Loucy (cell line): ENCODE results near the gene NF1.
"Not testable (repeated sequence)": the region's sequence is repeated elsewhere in the genome, so short reads cannot be mapped to it uniquely, and the experiment has no call there.

Source experiments
- H2AFZ ChIP-seq: fragments of 200-600 bp; sonication (generic); 2 replicates; pipeline ENCODE4 v1.6.0; 2016; ENCODE audit warnings: antibody characterized with exemption, mild to moderate bottlenecking, low read length, moderate library complexity
- H3F3A ChIP-seq: fragments of 200-600 bp; 2 replicates; pipeline ENCODE4 v1.6.0; 2016; ENCODE audit warnings: antibody characterized with exemption, low read depth, mild to moderate bottlenecking
- H3K27me3 ChIP-seq: fragments of 200-600 bp; sonication (generic); 2 replicates; pipeline ENCODE4 v1.6.1; 2014; ENCODE audit warnings: low read length, mild to moderate bottlenecking; ENCODE audit not compliant: insufficient read depth, poor library complexity, severe bottlenecking
- H3K36me3 ChIP-seq: fragments of 200-600 bp; sonication (generic); 2 replicates; pipeline ENCODE4 v1.6.1; 2016; ENCODE audit warnings: low read length; ENCODE audit not compliant: insufficient read depth
- H3K4me1 ChIP-seq: fragments of 200-600 bp; sonication (generic); 2 replicates; pipeline ENCODE4 v1.5.1; 2014; ENCODE audit warnings: low read length, mild to moderate bottlenecking; ENCODE audit not compliant: insufficient read depth, poor library complexity, severe bottlenecking
- H3K4me2 ChIP-seq: fragments of 200-600 bp; sonication (generic); 2 replicates; pipeline ENCODE4 v1.6.0; 2014; ENCODE audit warnings: antibody characterized with exemption, low read length, low read depth, mild to moderate bottlenecking; ENCODE audit not compliant: poor library complexity, severe bottlenecking
- H3K4me3 ChIP-seq: fragments of 200-600 bp; sonication (generic); 2 replicates; pipeline ENCODE4 v1.5.1; 2014; ENCODE audit warnings: low read length, mild to moderate bottlenecking, mixed read lengths; ENCODE audit not compliant: poor library complexity, severe bottlenecking
- H3K79me2 ChIP-seq: fragments of 200-600 bp; sonication (generic); 2 replicates; pipeline ENCODE4 v1.6.1; 2014; ENCODE audit warnings: low read length; ENCODE audit not compliant: insufficient read depth
- H3K9ac ChIP-seq: fragments of 200-600 bp; sonication (generic); 2 replicates; pipeline ENCODE4 v1.6.0; 2014; ENCODE audit warnings: mild to moderate bottlenecking, low read depth, low read length, moderate library complexity; ENCODE audit not compliant: poor library complexity, severe bottlenecking
- H3K9me2 ChIP-seq: fragments of 200-600 bp; sonication (generic); replicated peaks from 2 replicates; pipeline ENCODE4 v1.6.1; 2016; ENCODE audit warnings: low read depth, low read length, mixed read lengths
- H3K9me3 ChIP-seq: fragments of 200-600 bp; sonication (generic); 2 replicates; pipeline ENCODE4 v1.6.1; 2014; ENCODE audit warnings: mild to moderate bottlenecking, antibody characterized with exemption, low read length, low read depth; ENCODE audit not compliant: insufficient read depth
- H4K20me1 ChIP-seq: fragments of 200-600 bp; sonication (generic); 2 replicates; pipeline ENCODE4 v1.6.0; 2014; ENCODE audit warnings: antibody characterized with exemption, low read length, mild to moderate bottlenecking; ENCODE audit not compliant: insufficient read depth, poor library complexity, severe bottlenecking
- CTCF ChIP-seq: fragments of 200-600 bp; sonication (generic); conservative IDR thresholded peaks from 2 replicates; pipeline ENCODE4 v1.5.1; 2014; ENCODE audit warnings: mild to moderate bottlenecking, antibody characterized with exemption, low read length
- EZH2phosphoT487 ChIP-seq: fragments of 200-600 bp; IDR thresholded peaks from 2 replicates; pipeline ENCODE4 v1.6.1; 2018; ENCODE audit warnings: antibody characterized with exemption, mild to moderate bottlenecking, moderate library complexity, borderline replicate concordance

The NF1 gene

GRCh38 chr17:31195305-31195704 lies 100.5 kb downstream of the NF1 start:
- Histone ChIP-seq H3K9me3 (no peaks in the 10 kb centered on the region), H3K79me2 (no peaks in the 10 kb centered on the region), H3F3A (no peaks in the 10 kb centered on the region), H3K9ac (no peak overlapping the region), H4K20me1 (no peaks in the 10 kb centered on the region), H3K4me2 (no peak overlapping the region), H3K9me2 (no peaks in the 10 kb centered on the region), H3K36me3 (peaks cover 2% of the 10 kb centered on the region; the same call in 1 of the 2 replicates), H3K4me1 (peaks cover 6% of the 10 kb centered on the region), H3K27me3 (no peaks in the 10 kb centered on the region), H3K4me3 (no peak overlapping the region), H2AFZ (no peak overlapping the region)
- TF ChIP-seq CTCF: no peak

- peaks cover 15% of the 10 kb centered on the region; the same call in 1 of the 2 replicates for H3K36me3 ChIP-seq
- no peaks in the 10 kb centered on the region for H3K9me3 ChIP-seq
- H2AFZ ChIP-seq: no peak overlapping the region
- TF ChIP-seq CTCF (no peak), EZH2phosphoT487 (no peak)
- H3K4me1 ChIP-seq: peaks cover 6% of the 10 kb centered on the region
- H3K79me2 ChIP-seq: no peaks in the 10 kb centered on the region
- no peaks in the 10 kb centered on the region for H4K20me1 ChIP-seq
- no peaks in the 10 kb centered on the region for H3K27me3 ChIP-seq
- H3F3A ChIP-seq: no peaks in the 10 kb centered on the region
- no peak overlapping the region for H3K9ac ChIP-seq
- no peak overlapping the region for H3K4me3 ChIP-seq
- no peak overlapping the region for H3K4me2 ChIP-seq
- no peaks in the 10 kb centered on the region for H3K9me2 ChIP-seq
Measured at GRCh38 chr17:31198026-31198425, 103.2 kb downstream of the NF1 start.

DNA sequence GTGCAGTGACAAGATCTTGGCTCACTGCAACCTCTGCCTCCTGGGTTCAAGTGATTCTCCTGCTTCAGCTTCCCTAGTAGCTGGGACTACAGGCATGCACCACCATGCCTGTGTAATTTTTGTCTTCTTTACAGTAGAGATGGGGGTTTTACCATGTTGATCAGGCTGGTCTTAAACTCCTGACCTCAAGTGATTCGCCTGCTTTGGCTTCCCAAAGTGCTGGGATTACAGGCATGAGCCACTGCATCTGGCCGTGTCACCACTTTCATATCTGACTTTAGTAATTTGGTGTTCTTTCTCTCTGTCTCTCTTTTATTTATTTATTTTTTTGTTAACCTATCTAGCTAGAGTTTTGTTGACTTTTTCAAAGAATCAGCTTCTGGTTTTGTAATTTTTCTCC lies 103.9 kb downstream of the NF1 start:
- not testable (repeated sequence) for H3F3A ChIP-seq, H2AFZ ChIP-seq, H3K9me2 ChIP-seq, H3K4me1 ChIP-seq, H3K4me3 ChIP-seq, H4K20me1 ChIP-seq, H3K79me2 ChIP-seq, H3K9me3 ChIP-seq, H3K9ac ChIP-seq, H3K27me3 ChIP-seq, H3K4me2 ChIP-seq
- peaks cover 15% of the 10 kb centered on the region; the same call in 1 of the 2 replicates for H3K36me3 ChIP-seq

DNA sequence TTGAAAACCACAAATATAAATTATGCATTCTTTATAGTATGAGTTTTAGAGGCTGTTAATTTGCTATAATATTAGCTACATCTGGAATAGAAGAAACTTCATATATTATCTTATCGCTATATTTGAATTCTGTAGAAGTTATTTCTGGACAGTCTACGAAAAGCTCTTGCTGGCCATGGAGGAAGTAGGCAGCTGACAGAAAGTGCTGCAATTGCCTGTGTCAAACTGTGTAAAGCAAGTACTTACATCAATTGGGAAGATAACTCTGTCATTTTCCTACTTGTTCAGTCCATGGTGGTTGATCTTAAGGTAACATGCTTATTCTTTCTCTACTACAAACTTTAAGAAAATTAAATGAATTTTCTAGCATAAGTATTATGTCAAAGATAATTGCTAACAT lies 105.5 kb downstream of the NF1 start:
- no peak overlapping the region for H3K4me2 ChIP-seq
- no peak for TF ChIP-seq CTCF
- no peaks in the 10 kb centered on the region for H3K27me3 ChIP-seq
- H3F3A ChIP-seq: no peaks in the 10 kb centered on the region
- no peaks in the 10 kb centered on the region for H3K9me3 ChIP-seq
- H2AFZ ChIP-seq: no peak overlapping the region
- no peaks in the 10 kb centered on the region for H3K4me1 ChIP-seq
- H3K4me3 ChIP-seq: no peak overlapping the region
- H3K79me2 ChIP-seq: no peaks in the 10 kb centered on the region
- H3K9ac ChIP-seq: no peak overlapping the region
- H4K20me1 ChIP-seq: no peaks in the 10 kb centered on the region
- H3K36me3 ChIP-seq: peaks cover 15% of the 10 kb centered on the region; the same call in 1 of the 2 replicates
- no peaks in the 10 kb centered on the region for H3K9me2 ChIP-seq
